ENCODE data around the gene UTS2R.

The UTS2R gene

DNA sequence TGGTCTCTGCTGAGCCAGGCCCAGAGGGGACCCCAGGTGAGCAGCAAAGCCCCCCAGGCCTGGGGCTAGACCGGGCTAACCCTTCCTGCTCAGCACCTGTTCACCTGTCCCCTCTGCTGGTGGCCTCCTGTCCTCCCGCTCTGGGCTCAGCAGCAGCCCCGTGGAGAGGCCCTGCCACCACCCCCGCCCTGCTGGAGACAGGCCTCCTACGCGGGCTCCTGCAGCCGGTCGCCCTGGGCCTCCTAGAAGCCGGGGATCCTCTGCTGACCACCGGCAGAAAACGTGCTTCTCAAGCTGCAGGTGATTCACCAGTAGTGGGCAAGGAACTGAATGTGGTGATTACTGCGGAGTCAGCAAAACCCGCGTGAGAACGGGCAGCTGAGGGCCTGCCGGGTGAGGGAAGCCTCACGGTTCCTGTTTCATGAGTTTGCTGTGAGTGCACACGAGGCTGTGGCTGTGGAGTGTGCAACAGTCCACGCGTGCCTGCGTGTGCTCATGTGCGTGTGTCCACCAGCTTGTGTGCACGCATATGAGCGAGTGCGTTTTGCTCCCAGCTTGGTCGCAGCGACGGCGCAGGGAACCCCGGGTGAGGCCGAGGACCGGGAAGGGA is 38.8 kb upstream of the UTS2R start:
- DNase-seq (ENCODE audit: low read depth, low spot score), result no peak
- Histone ChIP-seq H3K4me3 (peak overlapping the region; percentile 81), H3K36me3 (ENCODE audit: insufficient read depth, low read length) (no peaks in the 10 kb centered on the region), H3K27ac (no peak overlapping the region), H3K9me3 (ENCODE audit: low read depth, low read length) (no peaks in the 10 kb centered on the region), H3K9ac (ENCODE audit: insufficient read length) (peak overlapping the region; percentile 46)
- TF ChIP-seq FOXP2 (optimal IDR thresholded peaks at IDR 0.05; ENCODE audit: control extremely low read depth, extremely low read length, insufficient read depth) (no peak), POLR2AphosphoS5 (IDR thresholded peaks at IDR 0.05; ENCODE audit: borderline replicate concordance, low read depth, low read length) (no peak), EZH2 (IDR thresholded peaks at IDR 0.05) (no peak)

DNA sequence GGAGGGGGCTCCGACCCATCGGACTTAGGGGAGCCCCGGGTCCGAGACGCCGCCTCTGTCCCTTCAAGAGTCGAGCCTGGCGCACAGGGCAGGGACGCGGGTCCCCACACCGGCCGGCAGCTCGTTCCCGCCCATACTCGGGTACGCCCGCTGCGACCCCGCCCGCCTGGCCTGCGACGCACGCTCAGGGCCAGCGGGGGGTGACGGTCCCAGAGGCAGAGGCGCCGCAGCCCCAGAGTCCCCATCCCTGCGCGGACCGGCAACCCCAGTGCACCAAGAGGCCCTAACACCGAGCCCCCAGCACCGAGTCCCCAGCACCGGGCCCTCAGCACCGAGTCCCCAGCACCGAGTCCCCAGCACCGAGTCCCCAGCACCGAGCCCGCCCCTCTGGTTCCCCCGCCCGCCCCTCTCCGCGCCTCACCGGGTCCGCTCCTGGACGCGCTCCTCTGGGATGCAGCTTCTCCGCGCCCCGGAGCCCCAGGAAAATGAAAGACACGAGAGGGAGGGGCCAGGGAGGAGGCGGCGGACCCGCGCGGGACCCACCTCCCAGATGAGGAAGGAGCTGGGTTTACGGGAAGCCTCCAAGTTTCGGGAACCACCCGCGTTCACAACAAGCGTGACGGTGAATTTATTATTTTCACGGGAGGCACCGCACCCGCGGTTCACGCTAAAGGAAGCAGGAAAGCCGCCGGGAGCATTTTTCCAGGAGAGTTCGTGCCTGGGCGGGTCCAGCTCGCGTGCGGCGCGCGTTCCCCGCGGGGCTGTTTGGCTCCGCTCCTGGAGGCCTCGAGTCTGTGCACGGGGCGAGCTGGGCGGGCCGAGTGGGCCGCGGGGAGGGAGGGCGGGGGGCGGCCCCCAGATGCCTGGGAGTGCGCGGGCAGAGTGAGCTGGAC is 38.0 kb upstream of the UTS2R start, which contains the start of gene SECTM1:
TSS of gene SECTM1 (minus strand) at position 488 of the 893 bp plus-strand sequence. CDS start 6,526 bp downstream, outside the sequence.
- peak; percentile 43; the same call in 1 of the 2 replicates for TF ChIP-seq POLR2AphosphoS5 (IDR thresholded peaks at IDR 0.05; ENCODE audit: borderline replicate concordance, low read depth, low read length)
- no peak for TF ChIP-seq FOXP2 (optimal IDR thresholded peaks at IDR 0.05; ENCODE audit: control extremely low read depth, extremely low read length, insufficient read depth)
- no peak for TF ChIP-seq EZH2 (IDR thresholded peaks at IDR 0.05)
- H3K4me3 ChIP-seq, result peak within 1 kb of the TSS; percentile 81

DNA sequence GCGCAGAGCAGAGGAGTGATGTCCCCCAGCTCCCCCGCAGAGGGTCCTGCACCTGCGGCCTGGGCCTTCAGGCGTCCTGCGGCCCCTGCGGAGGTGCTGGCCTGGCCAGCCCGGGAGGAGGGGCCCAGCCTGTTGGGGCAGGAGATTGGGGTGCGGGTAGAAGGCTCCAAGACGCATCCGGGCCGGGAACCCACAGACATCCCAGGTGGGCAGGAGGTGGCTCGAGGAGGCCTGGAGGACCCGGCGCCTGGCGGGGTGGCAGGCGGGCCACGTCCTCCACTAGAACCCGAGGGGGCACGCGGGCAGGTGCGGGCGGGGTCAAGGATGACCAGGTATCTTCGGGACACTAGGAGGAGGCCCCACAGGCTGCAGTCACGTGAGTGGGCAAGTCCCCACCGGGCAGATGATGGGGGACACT is 37.4 kb upstream of the UTS2R start:
- no peak overlapping the region for H3K27ac ChIP-seq
- TF ChIP-seq POLR2AphosphoS5 (IDR thresholded peaks at IDR 0.05; ENCODE audit: borderline replicate concordance, low read depth, low read length) (no peak), FOXP2 (optimal IDR thresholded peaks at IDR 0.05; ENCODE audit: control extremely low read depth, extremely low read length, insufficient read depth) (no peak), EZH2 (IDR thresholded peaks at IDR 0.05) (no peak)
- H3K9me3 ChIP-seq (ENCODE audit: low read depth, low read length), result no peaks in the 10 kb centered on the region
- no peak overlapping the region for H3K9ac ChIP-seq (ENCODE audit: insufficient read length)
- DNase-seq (ENCODE audit: low read depth, low spot score), result no peak
- no peaks in the 10 kb centered on the region for H3K36me3 ChIP-seq (ENCODE audit: insufficient read depth, low read length)
- H3K4me3 ChIP-seq, result peak overlapping the region; percentile 81; the same call in 1 of the 2 replicates

More for the DNA sequence above, 38.0 kb upstream of the UTS2R start, which contains the start of gene SECTM1:
- Histone ChIP-seq H3K27ac (no peak within 1 kb of the TSS), H3K36me3 (ENCODE audit: insufficient read depth, low read length) (no peaks in the 10 kb centered on the region), H3K9ac (ENCODE audit: insufficient read length) (peak within 1 kb of the TSS; percentile 46), H3K9me3 (ENCODE audit: low read depth, low read length) (no peaks in the 10 kb centered on the region)
- no peak for DNase-seq (ENCODE audit: low read depth, low spot score)

DNA sequence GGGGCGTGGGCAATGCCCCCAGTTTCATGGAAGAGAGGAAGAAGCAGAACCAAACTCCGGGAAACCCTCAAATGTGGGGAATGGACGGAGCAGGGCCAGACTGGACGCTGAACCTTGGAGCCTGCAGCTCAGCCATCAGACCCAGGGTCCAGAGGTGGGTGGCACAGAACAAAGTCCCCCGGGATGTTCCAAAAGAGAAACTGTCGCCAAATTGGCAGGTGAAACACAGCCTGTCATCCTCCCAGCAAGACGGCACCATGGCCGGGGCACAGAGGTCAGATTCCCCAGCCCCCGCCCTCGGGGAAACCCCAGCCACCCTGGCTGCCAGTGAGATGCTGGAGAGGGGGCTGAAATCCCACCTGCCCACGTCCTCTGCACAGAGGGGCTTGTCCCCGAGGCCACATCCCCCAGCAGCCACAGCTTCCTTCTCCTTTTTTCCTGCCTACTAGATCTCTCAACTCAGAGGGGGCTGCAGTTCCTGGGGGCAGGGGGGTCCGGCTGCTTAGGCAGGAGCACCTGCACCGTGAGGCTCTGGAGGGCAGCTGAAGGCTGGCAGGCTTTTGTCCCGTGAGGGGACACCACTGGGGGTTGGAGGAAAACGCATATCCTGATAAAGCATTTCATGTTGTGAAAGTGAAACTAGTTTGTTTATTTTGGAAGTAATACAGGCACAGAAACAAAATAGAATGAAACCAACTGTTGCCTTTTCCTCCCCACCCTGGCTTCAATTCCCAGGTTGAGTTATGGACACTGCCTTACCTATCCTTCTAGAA is 36.8 kb upstream of the UTS2R start:
- H3K27ac ChIP-seq, result 0 out of 2 replicates have a peak overlapping the region, but pooled peaks have one; percentile 25
- peak overlapping the region; percentile 36; the same call in 1 of the 2 replicates for H3K4me3 ChIP-seq
- H3K9me3 ChIP-seq (ENCODE audit: low read depth, low read length), result no peaks in the 10 kb centered on the region
- no peak for TF ChIP-seq EZH2 (IDR thresholded peaks at IDR 0.05)
- TF ChIP-seq FOXP2 (optimal IDR thresholded peaks at IDR 0.05; ENCODE audit: control extremely low read depth, extremely low read length, insufficient read depth), result no peak
- no peak for TF ChIP-seq POLR2AphosphoS5 (IDR thresholded peaks at IDR 0.05; ENCODE audit: borderline replicate concordance, low read depth, low read length)
- H3K36me3 ChIP-seq (ENCODE audit: insufficient read depth, low read length), result no peaks in the 10 kb centered on the region
- H3K9ac ChIP-seq (ENCODE audit: insufficient read length), result no peak overlapping the region
- no peak for DNase-seq (ENCODE audit: low read depth, low spot score)

DNA sequence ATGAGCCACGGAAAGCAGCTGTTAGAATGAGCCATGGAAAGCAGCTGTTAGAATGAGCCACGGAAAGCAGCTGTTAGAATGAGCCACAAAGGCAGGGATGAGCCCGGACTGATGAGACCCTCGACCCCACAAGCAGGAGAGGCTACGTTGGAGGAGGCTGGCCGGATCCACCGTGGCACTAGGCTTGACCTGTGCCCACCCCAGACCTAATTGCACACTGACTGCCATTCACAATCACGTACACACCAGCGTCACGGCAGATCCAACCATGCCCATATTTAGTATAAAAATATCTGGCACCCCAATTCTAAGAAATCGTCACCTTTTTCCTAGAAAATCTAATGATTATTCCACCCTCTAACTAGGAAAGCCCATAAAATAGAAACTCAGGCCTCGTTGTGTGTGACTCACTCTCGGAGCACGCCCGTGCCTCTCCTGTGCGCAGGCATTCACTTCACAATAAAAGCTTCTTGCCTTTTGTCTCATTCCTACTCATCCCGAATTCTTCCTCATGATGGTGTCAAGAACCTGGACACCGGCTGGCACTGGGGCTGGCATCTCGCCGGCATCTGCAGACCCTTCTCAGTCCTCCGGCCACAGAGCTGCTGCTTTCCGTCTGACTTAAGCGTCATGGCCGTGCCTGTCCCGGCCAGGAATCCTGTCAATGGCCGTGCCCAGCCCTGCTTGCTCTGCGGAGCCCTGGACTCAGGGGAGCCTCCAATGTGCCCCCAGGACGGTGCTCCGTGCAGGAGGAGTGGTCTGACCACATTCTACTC is 32.5 kb upstream of the UTS2R start:
- Histone ChIP-seq H3K36me3 (ENCODE audit: insufficient read depth, low read length) (no peaks in the 10 kb centered on the region), H3K9ac (ENCODE audit: insufficient read length) (no peak overlapping the region), H3K4me3 (no peak overlapping the region), H3K9me3 (ENCODE audit: low read depth, low read length) (no peaks in the 10 kb centered on the region), H3K27ac (no peak overlapping the region)
- DNase-seq (ENCODE audit: low read depth, low spot score), result no peak
- no peak for TF ChIP-seq EZH2 (IDR thresholded peaks at IDR 0.05)
- no peak for TF ChIP-seq FOXP2 (optimal IDR thresholded peaks at IDR 0.05; ENCODE audit: control extremely low read depth, extremely low read length, insufficient read depth)
- no peak for TF ChIP-seq POLR2AphosphoS5 (IDR thresholded peaks at IDR 0.05; ENCODE audit: borderline replicate concordance, low read depth, low read length)

DNA sequence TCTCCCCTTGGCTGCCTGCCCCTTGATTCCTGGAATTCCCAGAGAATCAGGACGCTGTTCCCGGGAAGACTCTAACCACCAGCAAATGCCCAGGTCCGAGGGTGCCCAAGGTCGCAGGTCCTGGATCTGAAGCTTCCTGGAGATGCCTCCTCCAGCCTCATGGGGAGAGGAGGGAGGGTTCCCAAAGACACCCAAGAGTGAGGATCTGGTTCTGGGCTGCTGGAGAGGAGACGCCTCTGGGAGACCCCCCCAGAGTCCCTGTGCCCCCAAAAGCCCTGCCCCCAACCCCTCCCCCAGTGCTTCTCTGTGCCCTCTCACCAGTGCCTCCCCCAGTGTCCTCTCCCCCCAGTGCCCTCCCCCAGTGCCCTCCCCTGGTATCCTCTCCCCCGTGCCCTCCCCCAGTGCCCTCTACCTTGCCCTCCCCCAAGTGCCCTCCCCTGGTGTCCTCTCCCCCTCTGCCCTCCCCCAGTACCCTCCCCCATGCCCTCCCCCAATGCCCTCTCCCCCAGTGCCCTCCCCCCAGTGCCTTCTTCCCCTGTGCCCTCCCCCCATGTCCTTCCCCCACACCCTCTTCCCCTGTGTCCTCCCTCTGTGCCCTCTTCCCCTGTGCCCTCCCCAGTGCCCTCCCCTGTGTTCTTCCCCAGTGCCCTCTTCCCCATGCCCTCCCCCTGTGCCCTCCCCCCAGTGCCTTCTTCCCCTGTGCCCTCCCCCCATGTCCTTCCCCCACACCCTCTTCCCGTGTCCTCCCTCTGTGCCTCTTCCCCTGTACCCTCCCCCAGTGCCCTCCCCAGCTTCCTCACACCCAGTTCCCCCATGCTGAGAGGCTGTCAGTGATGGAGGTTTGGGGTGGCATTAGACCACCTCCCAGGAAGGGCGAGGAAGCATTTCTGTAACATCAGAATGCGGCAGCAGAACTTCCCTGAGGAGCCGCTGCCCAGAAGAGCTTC is 31.7 kb upstream of the UTS2R start:
- DNase-seq (ENCODE audit: low read depth, low spot score), result no peak
- Histone ChIP-seq H3K27ac (no peak overlapping the region), H3K9me3 (ENCODE audit: low read depth, low read length) (no peaks in the 10 kb centered on the region), H3K36me3 (ENCODE audit: insufficient read depth, low read length) (no peaks in the 10 kb centered on the region), H3K4me3 (no peak overlapping the region), H3K9ac (ENCODE audit: insufficient read length) (no peak overlapping the region)
- no peak for TF ChIP-seq EZH2 (IDR thresholded peaks at IDR 0.05)
- no peak for TF ChIP-seq FOXP2 (optimal IDR thresholded peaks at IDR 0.05; ENCODE audit: control extremely low read depth, extremely low read length, insufficient read depth)
- TF ChIP-seq POLR2AphosphoS5 (IDR thresholded peaks at IDR 0.05; ENCODE audit: borderline replicate concordance, low read depth, low read length), result no peak

Data from SK-N-MC (cell line).